ENCODE data around the gene TMEM217.
"Not testable (repeated sequence)": the region's sequence is repeated elsewhere in the genome, so short reads cannot be mapped to it uniquely, and the experiment has no call there.

TMEM217 gene

DNA sequence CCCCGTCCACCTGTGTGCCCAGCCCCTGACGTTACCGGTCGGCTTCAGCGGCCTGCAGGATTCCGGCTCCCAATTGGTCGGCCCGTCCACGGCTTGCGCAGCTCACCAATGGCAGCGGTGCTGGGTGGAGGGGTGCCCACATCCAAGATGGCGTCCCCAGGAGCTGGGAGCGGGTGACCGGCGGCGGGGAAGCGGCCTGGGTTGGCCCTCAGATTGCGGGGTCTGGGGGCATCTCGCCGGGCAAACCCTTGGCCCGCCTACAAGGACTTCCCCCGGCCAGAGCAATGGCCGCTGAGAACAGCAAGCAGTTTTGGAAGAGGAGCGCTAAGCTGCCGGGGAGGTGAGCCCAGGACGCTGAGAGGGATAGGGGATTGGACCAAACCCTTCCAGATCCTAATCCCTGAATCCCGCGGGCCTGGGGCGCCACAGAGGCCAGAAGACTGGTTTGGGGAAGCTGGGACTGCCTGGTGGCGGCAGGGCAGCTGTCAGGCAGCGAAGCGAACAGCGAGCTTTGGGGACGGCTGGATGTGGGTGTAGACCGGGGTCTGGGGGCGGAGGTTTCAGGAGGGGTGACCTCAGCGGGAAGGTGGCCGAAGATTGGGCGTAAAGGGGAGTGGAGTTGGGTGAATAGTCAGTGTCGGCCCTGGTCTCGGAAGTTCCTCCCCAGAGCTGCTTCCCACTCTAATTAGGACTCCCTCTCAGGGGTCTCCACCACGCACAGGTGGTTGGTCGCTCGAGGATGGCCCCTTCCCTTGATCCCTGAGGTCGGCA, at the start of gene TMEM217, which contains the start of gene TBC1D22B:
Gene TMEM217 (minus strand): TSS at position 511 of the 771 bp plus-strand sequence. CDS start 39,114 bp downstream, outside the sequence.
Gene TBC1D22B (plus strand): TSS at position 139 of the 771 bp plus-strand sequence. CDS start 146 bp downstream, at position 285.
- DNase-seq (ENCODE audit: low read depth), result peak; percentile 93

DNA sequence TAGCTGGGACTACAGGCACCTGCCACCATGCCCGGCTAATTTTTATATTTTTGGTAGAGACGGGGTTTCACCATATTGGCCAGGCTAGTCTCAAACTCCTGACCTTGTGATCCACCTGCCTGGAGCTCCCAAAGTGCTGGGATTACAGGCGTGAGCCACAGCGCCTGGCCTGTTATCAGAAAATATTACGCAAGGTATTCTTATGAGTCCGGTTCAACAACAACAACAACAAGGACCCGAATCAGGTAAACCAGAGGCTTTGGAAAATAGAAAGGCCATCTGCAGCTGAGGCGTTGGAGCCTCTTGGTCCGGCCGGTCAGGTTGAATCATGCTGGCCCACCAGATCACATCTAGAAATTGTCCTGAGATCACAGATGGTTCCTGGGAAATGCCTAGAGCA, 49.5 kb upstream of the TMEM217 start:
- not testable (repeated sequence) for DNase-seq (ENCODE audit: low read depth)

DNA sequence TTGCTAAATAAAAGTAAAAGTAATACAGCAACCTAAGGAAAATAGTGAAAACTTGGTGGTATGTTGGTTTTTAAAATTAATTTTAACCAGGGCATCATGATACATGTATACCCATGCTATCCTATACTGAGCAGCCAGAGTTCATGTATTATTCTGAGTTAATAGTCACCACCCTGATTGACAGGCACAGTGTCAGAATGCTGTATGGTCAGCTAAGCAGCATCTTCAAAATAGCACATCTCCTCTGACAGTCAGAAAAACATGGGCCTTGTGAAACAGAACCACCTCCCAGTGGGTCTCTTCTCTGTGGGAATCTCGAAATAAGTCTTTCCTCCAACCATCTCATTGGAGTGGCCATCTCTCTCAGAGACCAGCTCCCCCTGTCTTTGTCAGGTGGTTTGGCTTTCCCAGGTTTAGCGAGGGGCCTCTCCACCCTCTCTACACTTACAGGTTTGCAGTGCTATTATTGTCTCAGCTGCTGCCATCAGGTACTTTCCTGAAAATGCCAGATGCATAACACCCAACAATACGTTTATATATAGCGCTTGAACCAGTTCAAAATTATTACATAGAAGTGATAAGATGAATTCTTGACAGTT, 48.8 kb upstream of the TMEM217 start:
- DNase-seq (ENCODE audit: low read depth), result no peak

DNA sequence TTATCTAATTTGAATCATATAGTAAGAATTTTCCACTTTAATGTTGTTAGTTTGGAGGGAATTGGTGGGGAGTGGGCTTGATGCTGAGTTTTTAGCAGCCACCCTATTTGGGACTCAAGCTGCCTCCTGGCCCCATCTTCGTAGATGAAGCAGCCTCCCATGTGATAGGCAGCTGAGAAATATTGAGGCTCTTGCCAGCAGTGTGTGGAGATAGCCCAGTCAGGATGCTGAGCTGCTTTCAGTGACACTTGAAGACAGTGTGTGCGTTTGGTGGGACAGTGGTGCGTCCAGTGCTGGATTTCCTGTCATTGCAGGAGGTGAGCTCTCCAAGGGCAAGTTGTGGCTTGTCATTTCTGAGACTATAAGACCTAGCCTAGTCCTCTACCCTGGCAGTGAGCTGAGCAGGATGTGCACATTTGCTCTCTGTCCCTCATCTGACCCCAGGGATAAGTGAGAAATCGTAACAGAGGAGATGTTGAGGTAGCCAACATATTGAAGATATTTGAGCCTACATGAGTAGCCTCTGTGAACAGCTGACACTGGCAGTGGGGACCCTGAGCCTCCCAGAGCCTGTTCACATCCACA, 48.0 kb upstream of the TMEM217 start:
- no peak for DNase-seq (ENCODE audit: low read depth)

DNA sequence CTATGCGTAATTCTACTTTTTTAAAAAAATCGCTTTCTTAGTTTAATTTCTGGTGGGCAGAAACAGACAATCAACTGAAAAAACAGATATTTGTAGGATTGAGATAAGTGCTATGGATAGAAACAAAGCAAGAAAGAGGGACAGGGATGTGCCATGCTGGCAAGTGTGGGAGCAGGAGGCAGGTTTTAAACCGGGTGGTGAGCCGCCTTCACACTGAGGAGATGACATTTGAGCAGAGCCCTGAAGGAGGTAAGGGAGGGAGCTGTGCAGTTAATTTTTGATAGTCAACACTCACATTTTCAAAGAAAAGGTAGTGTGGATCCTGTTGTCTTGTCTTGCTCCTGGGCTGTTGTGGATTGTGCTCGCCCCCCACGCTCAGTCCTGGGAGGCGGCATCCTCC, 46.8 kb upstream of the TMEM217 start:
- no peak for DNase-seq (ENCODE audit: low read depth)

DNA sequence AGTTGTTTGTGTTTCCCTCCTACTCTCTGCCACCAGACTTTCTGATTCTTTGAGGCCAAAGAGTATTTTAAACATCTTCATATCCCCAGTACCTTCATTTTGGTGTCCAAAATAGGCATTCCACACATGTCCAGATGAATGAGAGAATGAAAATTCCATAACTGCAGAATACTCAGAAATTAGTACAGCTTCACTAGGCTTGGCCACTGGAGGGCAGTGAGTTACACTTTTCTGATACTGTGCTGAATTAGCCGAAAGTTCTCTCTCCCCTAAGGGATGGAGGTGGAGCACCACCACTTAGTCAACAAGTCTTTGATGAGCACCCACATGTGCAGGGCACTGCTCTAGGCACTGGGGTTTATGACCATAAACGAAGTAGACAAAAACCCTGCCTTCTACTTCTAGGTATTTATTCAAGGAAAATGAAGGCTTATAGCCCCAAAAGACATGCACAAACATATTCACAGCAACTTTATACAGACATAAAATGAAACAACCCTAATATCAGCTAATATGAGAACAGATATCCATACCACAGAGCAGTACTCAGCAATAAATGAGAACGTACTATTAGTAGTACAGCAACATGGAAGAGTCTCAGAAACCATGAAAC, 46.1 kb upstream of the TMEM217 start:
- no peak for DNase-seq (ENCODE audit: low read depth)

DNA sequence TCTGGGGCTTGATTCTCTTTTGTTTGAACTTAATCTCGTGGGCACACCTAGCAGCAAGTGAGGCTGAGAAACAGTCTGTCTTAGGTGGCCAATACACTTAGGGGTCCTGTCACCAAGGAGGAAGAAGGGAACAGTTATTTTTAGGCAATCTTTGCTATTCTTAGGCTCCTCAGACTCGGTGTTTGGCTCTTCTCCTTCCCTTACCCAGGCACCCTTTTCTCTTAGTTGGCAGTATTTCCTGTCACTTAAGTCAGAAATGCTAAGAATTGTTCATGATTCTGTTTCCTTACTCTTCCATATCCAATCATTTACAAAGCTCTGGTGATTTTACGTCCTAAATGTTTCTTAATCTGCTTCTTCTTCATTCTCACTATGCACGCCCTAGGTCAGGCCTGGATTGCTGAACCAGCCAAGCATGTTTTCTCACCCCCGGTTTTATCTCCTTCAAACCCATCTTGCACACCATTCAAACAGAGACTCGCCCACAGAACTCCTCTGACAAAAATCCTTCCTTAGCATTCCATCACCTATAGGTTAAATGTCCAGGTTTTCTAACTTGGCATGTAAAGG, 45.2 kb upstream of the TMEM217 start:
- no peak for DNase-seq (ENCODE audit: low read depth)

DNA sequence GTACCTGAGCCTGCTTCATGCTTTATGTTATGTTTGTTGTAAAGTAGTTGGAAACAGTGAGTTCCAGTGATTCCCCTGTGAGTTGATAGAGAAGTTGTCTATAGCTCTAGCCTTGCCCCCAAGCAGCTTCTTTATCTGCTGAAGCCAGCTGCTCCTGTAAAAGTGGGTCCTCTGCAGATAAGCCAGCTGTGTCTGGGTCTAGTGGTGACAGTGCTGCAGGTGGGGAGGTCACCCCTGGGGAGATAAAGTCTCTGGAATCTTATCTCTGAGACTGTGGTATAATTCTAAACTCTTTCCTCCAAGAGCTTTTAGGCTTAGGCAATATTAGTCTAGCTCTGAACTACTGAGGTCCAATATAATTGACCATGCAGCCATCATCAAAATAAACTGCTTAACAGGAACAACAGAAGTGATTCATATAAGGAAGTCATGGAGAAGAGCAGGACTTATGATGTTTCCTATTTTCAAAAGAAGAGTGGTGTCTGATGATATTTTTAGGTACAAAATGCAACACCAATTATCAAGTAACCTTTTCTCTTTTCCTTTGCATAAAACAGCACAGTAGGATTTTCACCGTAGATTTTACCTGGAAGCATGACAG, 44.2 kb upstream of the TMEM217 start:
- DNase-seq (ENCODE audit: low read depth), result no peak

DNA sequence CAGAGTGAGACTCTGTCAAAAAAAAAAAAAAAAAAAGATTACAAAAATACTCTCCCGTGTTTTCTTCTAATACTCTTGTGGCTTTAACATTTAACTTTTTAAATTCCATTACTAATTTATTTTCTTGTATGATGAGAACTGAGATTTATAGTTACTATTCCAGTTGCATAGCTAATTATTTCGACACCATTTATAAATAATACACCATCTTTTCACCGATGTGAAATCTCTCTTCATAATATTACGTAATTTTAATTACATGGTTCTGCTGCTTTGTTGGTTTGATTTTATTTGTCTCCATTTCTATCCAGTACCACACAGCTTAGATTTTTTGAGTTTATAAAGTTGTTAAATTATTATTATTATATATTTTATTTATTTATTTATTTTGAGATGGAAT, 42.0 kb upstream of the TMEM217 start:
- no peak for DNase-seq (ENCODE audit: low read depth)

DNA sequence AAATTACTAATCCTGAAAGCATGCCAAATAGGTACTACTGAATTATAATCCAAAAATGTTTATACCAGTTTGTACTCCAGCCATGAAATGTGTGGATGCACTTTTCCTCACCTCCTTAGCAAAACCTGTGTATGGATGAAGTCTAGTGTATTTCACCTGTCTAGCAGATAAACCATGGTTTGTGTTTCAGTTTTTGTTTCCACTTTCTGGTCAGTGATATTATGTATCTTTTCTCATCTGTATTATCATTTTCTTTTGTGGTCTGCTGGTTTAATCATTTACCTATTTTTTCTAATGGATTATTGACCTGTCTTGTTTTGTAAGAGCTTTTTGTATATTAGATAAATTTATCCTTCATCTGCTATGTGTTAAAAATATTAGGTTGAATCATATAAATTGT, 41.0 kb upstream of the TMEM217 start:
- DNase-seq (ENCODE audit: low read depth), result no peak

DNA sequence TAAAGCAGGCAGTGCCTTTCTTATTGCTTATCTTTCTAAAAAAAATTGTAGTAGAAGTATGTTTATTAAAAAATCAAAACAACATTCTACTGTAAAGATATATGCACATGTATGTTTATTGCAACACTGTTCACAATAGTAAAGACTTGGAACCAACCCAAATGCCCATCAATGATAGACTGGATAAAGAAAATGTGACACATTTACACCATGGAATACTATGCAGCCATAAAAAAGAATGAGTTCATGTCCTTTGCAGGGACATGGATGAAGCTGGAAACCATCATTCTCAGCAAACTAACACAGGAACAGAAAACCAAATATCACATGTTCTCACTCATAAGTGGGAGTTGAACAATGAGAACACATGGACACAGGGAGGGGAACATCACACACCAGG, 39.7 kb upstream of the TMEM217 start:
- DNase-seq (ENCODE audit: low read depth), result not testable (repeated sequence)

DNA sequence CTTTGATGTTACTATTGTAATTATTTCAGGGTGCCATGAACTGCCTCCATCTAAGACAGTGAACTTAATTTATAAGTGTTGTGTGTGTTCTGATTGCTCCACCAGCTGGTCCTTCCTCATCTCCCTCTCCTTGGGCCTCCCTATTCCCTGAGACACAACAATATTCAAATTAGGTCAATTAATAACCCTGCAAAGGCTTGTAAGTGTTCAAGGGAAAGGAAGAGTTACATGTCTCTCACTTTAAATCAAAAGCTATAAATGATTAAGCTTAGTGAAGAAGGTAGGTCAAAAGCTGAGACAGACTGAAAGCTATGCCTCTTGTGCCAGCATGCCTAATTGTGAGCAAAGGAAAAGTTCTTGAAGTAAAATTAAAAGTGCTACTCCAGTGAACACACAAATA, 35.5 kb upstream of the TMEM217 start:
- DNase-seq (ENCODE audit: low read depth), result no peak

DNA sequence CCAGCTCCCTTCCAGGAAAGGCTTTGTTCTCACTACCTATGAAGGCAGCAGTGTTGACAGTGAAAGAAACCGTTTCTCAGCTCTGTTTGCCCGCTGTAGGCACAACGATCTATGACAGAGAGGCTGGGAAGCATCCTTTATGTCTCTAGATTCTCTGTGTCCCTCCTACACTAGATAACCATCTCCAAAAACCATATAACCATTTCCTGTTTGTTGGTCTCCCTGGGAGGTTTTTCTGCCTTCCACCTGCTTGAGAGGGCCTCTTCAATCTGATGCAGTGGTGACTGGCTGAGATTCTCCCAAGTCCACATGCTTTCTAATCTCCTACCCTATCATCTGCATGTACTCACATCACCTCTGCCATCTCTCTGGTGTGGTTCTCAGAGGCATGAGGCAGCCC, 32.0 kb upstream of the TMEM217 start:
- DNase-seq (ENCODE audit: low read depth), result no peak

DNA sequence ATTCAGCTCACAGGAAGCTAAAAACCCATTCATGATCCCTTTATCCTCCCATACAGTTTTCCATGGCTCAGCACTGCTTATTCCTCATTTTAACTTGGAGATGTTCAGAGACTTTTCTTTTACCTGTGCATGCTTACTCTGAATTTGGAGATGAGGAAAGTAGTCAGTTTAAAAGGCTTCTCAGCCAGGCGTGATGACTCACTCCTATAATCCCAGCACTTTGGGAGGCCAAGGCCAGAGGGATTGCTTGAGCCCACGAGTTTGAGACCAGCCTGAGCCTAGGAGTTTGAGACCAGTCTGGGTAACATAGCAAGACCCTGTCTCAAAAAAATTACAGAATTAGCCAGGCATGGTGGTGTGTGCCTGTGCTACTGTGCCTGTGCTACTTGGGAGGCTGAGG, 30.3 kb upstream of the TMEM217 start:
- DNase-seq (ENCODE audit: low read depth), result no peak

DNA sequence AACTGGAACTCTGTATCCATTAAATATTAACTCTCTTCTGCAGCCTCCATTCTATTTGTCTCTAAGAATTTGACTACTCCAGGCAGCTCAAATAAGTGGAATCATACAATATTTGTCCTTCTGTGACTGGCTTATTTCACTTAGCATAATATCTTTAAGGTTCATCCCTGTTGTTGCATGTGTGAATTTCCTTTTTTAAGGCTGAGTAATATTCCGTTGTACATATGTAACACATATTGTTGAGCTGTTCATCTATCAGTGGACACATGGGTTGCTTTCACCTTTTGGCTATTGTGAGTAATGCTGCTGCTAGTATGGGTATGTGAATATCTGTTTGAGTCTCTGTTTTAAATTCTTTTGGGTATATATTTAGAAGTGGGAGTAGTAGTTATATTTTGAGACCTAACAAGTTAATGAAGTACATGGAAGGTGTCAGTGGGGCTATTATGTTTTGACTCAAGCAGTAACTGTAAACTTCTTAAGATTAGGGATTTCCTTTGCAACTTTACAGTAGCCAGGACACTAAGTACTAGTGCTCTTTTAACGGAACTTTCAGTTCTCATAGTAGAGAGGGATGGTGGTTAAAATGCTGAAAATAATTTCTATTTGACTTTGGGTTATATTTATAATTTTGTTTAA, 29.7 kb upstream of the TMEM217 start:
- no peak for DNase-seq (ENCODE audit: low read depth)

DNA sequence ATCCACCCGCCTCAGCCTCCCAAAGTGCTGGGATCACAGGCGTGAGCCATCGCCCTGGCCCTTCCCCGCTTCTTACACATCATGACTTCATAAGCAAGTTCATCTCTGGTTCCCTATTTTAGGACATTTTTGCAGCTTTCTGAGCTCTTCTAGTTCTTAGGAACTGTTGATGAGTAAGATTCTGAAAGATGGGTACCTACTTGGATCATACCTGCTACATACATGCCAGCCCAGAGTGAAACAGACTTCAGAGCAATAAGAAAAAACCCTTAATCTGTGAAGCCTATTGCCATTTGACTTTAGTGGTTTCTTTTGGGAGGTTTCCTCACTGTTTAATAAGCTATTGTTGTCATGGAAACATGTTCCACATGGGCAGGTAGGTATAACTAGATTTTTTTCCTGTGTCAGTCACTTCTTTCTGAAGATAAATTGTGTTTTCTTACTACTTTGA, 27.9 kb upstream of the TMEM217 start:
- no peak for DNase-seq (ENCODE audit: low read depth)

DNA sequence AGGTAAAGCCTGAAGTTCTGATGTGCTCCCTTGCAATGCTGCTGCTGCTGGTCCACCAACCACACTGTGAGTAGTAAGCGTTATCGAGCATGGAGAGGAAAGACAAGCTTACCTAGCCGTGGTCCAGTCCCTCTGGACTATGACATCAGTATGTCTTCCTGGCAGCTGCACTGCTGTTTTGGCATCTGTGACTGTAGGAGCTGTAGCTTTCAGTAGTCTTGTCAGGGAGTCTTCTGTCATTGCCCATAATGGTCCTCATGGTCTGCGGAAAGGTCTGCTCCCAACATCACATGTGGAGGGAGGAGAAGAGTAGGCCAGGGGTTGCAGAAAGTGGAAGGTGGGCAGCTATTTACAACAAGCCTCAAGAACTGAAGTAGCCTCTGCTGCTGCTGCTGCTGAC, 26.8 kb upstream of the TMEM217 start:
- DNase-seq (ENCODE audit: low read depth), result no peak

DNA sequence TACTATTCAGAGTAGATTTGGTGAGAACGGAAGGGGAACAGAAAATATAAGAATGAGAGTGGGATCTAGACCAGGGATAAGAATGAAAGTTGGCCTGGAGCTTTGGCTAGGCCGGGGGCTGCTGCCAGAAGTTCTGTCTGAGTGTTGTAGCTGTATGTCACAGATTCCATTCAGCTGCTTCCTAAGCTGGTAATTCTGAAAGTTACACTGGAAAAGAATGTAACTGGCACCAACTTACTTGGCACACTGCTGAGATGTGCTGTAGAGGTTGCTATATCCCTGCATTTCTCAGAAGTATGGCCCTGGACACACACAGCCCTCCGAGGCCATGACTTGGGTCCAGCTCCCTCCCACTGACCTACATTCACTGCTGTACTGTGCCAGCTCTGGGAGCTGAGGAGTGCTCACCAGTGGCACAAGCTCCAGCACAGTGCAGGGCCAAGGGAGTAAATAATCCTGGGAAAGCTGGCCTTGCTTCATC, 25.8 kb upstream of the TMEM217 start:
- DNase-seq (ENCODE audit: low read depth), result no peak

DNA sequence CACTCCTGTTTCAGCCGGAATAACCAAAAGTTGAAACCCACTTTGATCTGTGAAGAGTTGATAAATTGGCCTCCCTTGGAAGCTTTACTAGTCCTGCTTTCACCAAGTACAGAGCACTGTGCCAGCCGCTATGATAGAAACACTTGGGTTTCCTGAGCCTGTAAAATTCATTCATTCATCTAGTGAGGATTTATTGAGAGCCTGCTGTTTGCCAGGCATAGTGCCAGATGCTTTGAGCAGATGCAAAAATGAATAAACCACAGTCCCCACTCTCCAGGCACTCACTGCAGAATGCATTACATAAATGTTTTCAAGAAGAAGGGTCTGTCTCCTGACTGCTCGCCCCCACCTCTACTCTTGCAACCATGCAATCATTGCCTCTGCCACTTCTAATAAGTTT, 25.3 kb upstream of the TMEM217 start:
- DNase-seq (ENCODE audit: low read depth), result no peak

DNA sequence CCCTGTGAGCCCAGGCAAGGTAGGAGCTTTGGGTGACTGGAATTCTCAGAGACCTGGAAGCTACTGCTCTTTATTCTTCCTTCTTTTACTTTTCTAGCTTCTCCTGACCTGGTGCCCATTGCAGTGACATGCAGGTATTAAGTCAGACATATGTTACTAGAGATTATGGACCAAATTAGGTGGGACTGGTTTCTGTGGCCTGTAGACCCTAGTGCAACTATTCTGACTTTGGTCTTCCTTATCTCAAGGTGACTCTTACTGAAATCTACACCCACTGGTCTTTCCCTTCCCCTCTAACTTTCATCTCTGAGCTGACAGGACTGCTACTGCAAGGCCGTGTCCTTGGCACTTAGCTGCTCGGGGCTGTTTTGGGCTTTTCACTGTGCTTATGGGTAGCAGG, 24.4 kb upstream of the TMEM217 start:
- DNase-seq (ENCODE audit: low read depth), result no peak

DNA sequence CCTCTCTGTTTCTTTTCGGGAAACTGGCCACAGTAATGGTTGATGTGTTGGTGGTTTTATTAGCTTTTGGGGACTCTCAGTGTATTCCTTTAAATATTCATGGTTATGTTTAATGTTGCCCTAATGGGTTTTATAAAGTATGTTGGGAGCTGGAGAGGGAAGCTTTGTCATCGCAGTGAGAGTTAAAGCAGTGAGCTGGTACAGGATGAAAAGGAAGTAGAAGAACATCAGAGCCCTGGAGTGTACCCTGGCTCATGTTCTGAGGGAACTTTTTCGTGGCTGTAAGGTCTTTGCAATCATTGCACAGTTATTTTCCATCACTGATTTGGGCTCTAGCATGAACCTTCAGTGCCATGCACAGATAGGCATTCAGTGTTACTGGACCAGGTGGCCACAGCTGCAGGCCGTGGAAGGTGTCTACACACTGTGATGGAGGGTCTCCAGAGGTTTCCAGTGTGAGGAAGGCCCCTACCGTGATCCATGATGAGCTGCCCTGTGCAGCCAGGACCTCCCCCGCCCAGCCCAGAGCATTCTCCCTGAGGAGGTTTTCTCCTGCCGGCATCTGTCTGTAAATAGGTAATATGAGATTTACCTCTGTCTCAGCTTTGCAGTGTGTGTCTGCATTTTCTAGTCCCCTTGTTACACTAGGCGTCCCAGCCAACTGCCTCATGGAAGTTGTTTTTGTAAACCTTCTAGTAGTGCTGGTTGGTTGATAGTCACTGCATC, 22.4 kb upstream of the TMEM217 start:
- DNase-seq (ENCODE audit: low read depth), result no peak
